Suprapubic skin (tissue), 3 donors: ENCODE results near the gene TBR1.

Source experiments
- POLR2A ChIP-seq, 2 donors: fragments of 450-650 bp; IDR thresholded peaks; one replicate each; pipeline ENCODE4 v1.6.1; 2017; ENCODE audit warnings: antibody characterized with exemption in 2 of 2, mild to moderate bottlenecking in 2 of 2, moderate library complexity in 2 of 2
- TF ChIP-seq, protein P1 (sequence below), 2 donors: fragments of 200-600 bp in 1 of 2; fragments of 450-650 bp in 1 of 2; sonication (generic) in 1 of 2; IDR thresholded peaks; one replicate each; pipeline ENCODE4 v1.5.1; 2016 to 2019; ENCODE audit warnings: antibody characterized with exemption in 2 of 2, mild to moderate bottlenecking in 1 of 2, moderate library complexity in 1 of 2

- TF ChIP-seq, protein P1, sequence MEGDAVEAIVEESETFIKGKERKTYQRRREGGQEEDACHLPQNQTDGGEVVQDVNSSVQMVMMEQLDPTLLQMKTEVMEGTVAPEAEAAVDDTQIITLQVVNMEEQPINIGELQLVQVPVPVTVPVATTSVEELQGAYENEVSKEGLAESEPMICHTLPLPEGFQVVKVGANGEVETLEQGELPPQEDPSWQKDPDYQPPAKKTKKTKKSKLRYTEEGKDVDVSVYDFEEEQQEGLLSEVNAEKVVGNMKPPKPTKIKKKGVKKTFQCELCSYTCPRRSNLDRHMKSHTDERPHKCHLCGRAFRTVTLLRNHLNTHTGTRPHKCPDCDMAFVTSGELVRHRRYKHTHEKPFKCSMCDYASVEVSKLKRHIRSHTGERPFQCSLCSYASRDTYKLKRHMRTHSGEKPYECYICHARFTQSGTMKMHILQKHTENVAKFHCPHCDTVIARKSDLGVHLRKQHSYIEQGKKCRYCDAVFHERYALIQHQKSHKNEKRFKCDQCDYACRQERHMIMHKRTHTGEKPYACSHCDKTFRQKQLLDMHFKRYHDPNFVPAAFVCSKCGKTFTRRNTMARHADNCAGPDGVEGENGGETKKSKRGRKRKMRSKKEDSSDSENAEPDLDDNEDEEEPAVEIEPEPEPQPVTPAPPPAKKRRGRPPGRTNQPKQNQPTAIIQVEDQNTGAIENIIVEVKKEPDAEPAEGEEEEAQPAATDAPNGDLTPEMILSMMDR (IDR thresholded peaks at IDR 0.05): no peak
- TF ChIP-seq POLR2A (IDR thresholded peaks at IDR 0.05): no peak
These were observed 787 bp upstream of the TBR1 start for GRCh38 chr2:161415034-161415986.
